HCT116 (cell line): ENCODE data around the gene ACE. TPM values are rescaled to one million over a fixed set of nuclear protein-coding genes. Genes with fewer than 3 reads are reported as not detected.

ENCODE experiments used
- ATAC-seq: fragments of 200-7000 bp; cut with Tn5 transposase; 2 replicates; pipeline ENCODE4 v1.9.1; 2020; ENCODE audit warnings: mild to moderate bottlenecking, moderate library complexity
- BruUV-seq: library from RNA; stranded (reverse); fragments of 400-500 nt; replicated peaks from 2 replicates; lab custom pipeline; 2021; lab: Mats Ljungman, UMichigan
- CTCF ChIA-PET: fragments of 300-600 bp; sonication (Branson Sonifier 250); formaldehyde crosslinking; loops from one replicate; lab custom pipeline; 2021; ENCODE audit warnings: antibody characterized with exemption; lab: Charles Lee
- POLR2A ChIA-PET: fragments of 300-600, 350-600 bp; sonication (Branson Sonifier 250); formaldehyde crosslinking; loops from one replicate; lab custom pipeline; 2021; ENCODE audit warnings: antibody characterized with exemption; lab: Charles Lee
- RAD21 ChIA-PET, 2 experiments: fragments of 300-600 bp; sonication (Branson Sonifier 250); formaldehyde crosslinking; loops; one replicate each; lab custom pipeline; 2023; ENCODE audit warnings: low total read pairs in 2 of 2; ENCODE audit not compliant: uncharacterized antibody in 2 of 2, unreplicated experiment in 2 of 2, low non-redundant PET in 1 of 2; lab: Charles Lee
- DNase-seq: peaks from one replicate; pipeline ENCODE4 v3.0.0-alpha.2; 2010; ENCODE audit warnings: low read depth, low spot score
- H2AFZ ChIP-seq: fragments of 200-600 bp; shearing (Covaris generic), sonication (generic); 2 replicates; pipeline ENCODE4 v1.6.1; 2017; ENCODE audit warnings: low read depth, mixed run types, mixed read lengths, antibody characterized with exemption, low read length; ENCODE audit not compliant: poor library complexity, severe bottlenecking
- H3K27ac ChIP-seq: 2 replicates; pipeline ENCODE4 v1.5.1; 2012; ENCODE audit warnings: low read depth, low read length
- H3K27me3 ChIP-seq: fragments of 200-600 bp; sonication (generic); 2 replicates; pipeline ENCODE4 v1.6.1; 2016; ENCODE audit warnings: mixed run types, low read length, mixed read lengths; ENCODE audit not compliant: insufficient read depth
- H3K36me3 ChIP-seq, 2 experiments: fragments of 200-500 bp in 1 of 2; fragments of 200-600 bp in 1 of 2; sonication (Bioruptor generic) in 1 of 2; sonication (generic) in 1 of 2; 2 replicates each; pipeline versions ENCODE4 v1.5.1 to v1.6.1; 2014 to 2016; ENCODE audit warnings: low read length in 2 of 2, inconsistent platforms in 1 of 2, mixed read lengths in 1 of 2, mixed run types in 1 of 2; ENCODE audit not compliant: insufficient read depth in 2 of 2, control insufficient read depth in 1 of 2
- H3K4me1 ChIP-seq, 2 experiments: fragments of 200-600 bp in 1 of 2; sonication (generic) in 1 of 2; 2 replicates each; pipeline versions ENCODE4 v1.5.1 to v1.6.1; 2012 to 2017; ENCODE audit warnings: low read length in 2 of 2, inconsistent platforms in 1 of 2, mild to moderate bottlenecking in 1 of 2, mixed read lengths in 1 of 2, mixed run types in 1 of 2, moderate library complexity in 1 of 2; ENCODE audit not compliant: insufficient read depth in 2 of 2, control insufficient read depth in 1 of 2
- H3K4me2 ChIP-seq: fragments of 200-600 bp; sonication (generic); 2 replicates; pipeline ENCODE4 v1.6.1; 2017; ENCODE audit warnings: mixed run types, low read length, mixed read lengths
- H3K4me3 ChIP-seq, 2 experiments: fragments of 200-600 bp in 1 of 2; sonication (generic) in 1 of 2; replicated peaks in 1 of 2; 2 replicates each; pipeline ENCODE4 v1.5.1; 2011 to 2016; ENCODE audit warnings: low read length in 2 of 2, control low read depth in 1 of 2, low read depth in 1 of 2, mild to moderate bottlenecking in 1 of 2, mixed read lengths in 1 of 2, mixed run types in 1 of 2
- H3K79me2 ChIP-seq: fragments of 200-600 bp; sonication (generic); 2 replicates; pipeline ENCODE4 v1.6.1; 2017; ENCODE audit warnings: mild to moderate bottlenecking, mixed run types, low read length, moderate library complexity, mixed read lengths; ENCODE audit not compliant: insufficient read depth
- H3K9ac ChIP-seq: fragments of 200-600 bp; sonication (generic); 2 replicates; pipeline ENCODE4 v1.6.1; 2016; ENCODE audit warnings: low read length, mixed read lengths
- H3K9me2 ChIP-seq: fragments of 200-600 bp; sonication (generic), shearing (Covaris generic); 2 replicates; pipeline ENCODE4 v1.6.1; 2017; ENCODE audit warnings: mixed run types, mild to moderate bottlenecking, moderate library complexity; ENCODE audit not compliant: insufficient read depth
- H3K9me3 ChIP-seq, 2 experiments: fragments of 200-500 bp in 1 of 2; fragments of 200-600 bp in 1 of 2; sonication (Bioruptor generic) in 1 of 2; sonication (generic) in 1 of 2; 2 replicates each; pipeline ENCODE4 v1.6.1; 2014 to 2017; ENCODE audit warnings: low read length in 2 of 2, mixed read lengths in 2 of 2, inconsistent platforms in 1 of 2, low read depth in 1 of 2, mild to moderate bottlenecking in 1 of 2, mixed run types in 1 of 2, moderate library complexity in 1 of 2; ENCODE audit not compliant: control insufficient read depth in 1 of 2, insufficient read depth in 1 of 2
- H4K20me1 ChIP-seq: fragments of 200-600 bp; sonication (generic), shearing (Covaris generic); 2 replicates; pipeline ENCODE4 v1.6.1; 2017; ENCODE audit warnings: mixed run types, mild to moderate bottlenecking, moderate library complexity; ENCODE audit not compliant: insufficient read depth
- CBX3 ChIP-seq: IDR thresholded peaks from 2 replicates; pipeline ENCODE4 v1.6.1; 2012; ENCODE audit warnings: low read depth
- EGR1 ChIP-seq: IDR thresholded peaks from 2 replicates; pipeline ENCODE4 v1.6.1; 2012; ENCODE audit warnings: low read depth
- ELF1 ChIP-seq: IDR thresholded peaks from 2 replicates; pipeline ENCODE4 v1.6.1; 2012; ENCODE audit warnings: low read depth, borderline replicate concordance
- EZH2phosphoT487 ChIP-seq: fragments of 200-600 bp; IDR thresholded peaks from 2 replicates; pipeline ENCODE4 v1.6.1; 2018; ENCODE audit warnings: antibody characterized with exemption, borderline replicate concordance
- FOSL1 ChIP-seq: IDR thresholded peaks from 2 replicates; pipeline ENCODE4 v1.6.1; 2012; ENCODE audit warnings: low read depth
- JUND ChIP-seq: IDR thresholded peaks from 2 replicates; pipeline ENCODE4 v1.6.1; 2012
- SIN3A ChIP-seq: IDR thresholded peaks from 2 replicates; pipeline ENCODE4 v1.6.1; 2012; ENCODE audit warnings: low read depth
- SP1 ChIP-seq: IDR thresholded peaks from 2 replicates; pipeline ENCODE4 v1.6.1; 2012; ENCODE audit warnings: low read depth
- TCF7L2 ChIP-seq: IDR thresholded peaks from 2 replicates; pipeline ENCODE4 v1.7.0; 2011; ENCODE audit warnings: borderline replicate concordance, inconsistent platforms; ENCODE audit not compliant: insufficient read depth, insufficient read length; ENCODE audit errors: extremely low read depth
- ZBTB33 ChIP-seq: IDR thresholded peaks from 2 replicates; pipeline ENCODE4 v1.6.1; 2011; ENCODE audit warnings: mild to moderate bottlenecking, low read length, moderate library complexity; ENCODE audit not compliant: insufficient replicate concordance; ENCODE audit errors: extremely low read depth
- ZFX ChIP-seq: fragments of 450-650 bp; IDR thresholded peaks from 2 replicates; pipeline ENCODE4 v1.6.1; 2017
- ZNF274 ChIP-seq: fragments of 200-500 bp; sonication (Bioruptor generic); IDR thresholded peaks from 2 replicates; pipeline ENCODE4 v1.6.1; 2014; ENCODE audit warnings: mild to moderate bottlenecking, low read depth, low read length, inconsistent platforms
- intact Hi-C: fragments of 100-400 bp; cut with micrococcal nuclease; formaldehyde crosslinking; loops from 2 replicates; pipeline ENCODE4 v1.10.0; 2022
- total RNA-seq: library from RNA; stranded (reverse); gene quantifications from one replicate; pipeline ENCODE4 v1.2.1, GENCODE V29; 2021; ENCODE audit not compliant: unreplicated experiment
- TF ChIP-seq, protein P1 (sequence below), 3 experiments: fragments of 200-600 bp in 1 of 3; sonication (generic) in 1 of 3; IDR thresholded peaks in 2 of 3; conservative IDR thresholded peaks in 1 of 3; 2 replicates each; pipeline ENCODE4 v1.5.1; 2012 to 2017; ENCODE audit warnings: low read depth in 2 of 3, low read length in 2 of 3, antibody characterized with exemption in 1 of 3, borderline replicate concordance in 1 of 3, control low read depth in 1 of 3, mild to moderate bottlenecking in 1 of 3, mixed read lengths in 1 of 3, mixed run types in 1 of 3, moderate library complexity in 1 of 3; ENCODE audit not compliant: insufficient read depth in 1 of 3
- TF ChIP-seq, protein P2 (sequence below): IDR thresholded peaks from 2 replicates; pipeline ENCODE4 v1.6.1; 2012

ACE gene
- total RNA-seq, 1 experiment from 2014 or later, result 7.7 TPM

- intact Hi-C loops, result no loop called here
- no TSS peak for BruUV-seq
- Histone ChIP-seq H3K4me1 (peaks cover 9 to 36% of the 10 kb centered on the region in 2 experiments), H3K4me2 (no peak overlapping the region), H3K9ac (no peak overlapping the region), H4K20me1 (no peaks in the 10 kb centered on the region), H2AFZ (no peak overlapping the region), H3K27ac (no peak overlapping the region), H3K36me3 (no peaks in the 10 kb centered on the region), H3K4me3 (no peak overlapping the region), H3K9me2 (no peaks in the 10 kb centered on the region), H3K79me2 (no peaks in the 10 kb centered on the region), H3K9me3 (no peaks in the 10 kb centered on the region), H3K27me3 (no peaks in the 10 kb centered on the region)
- no peak for DNase-seq
- RAD21 ChIA-PET, result no interaction called here
- CTCF ChIA-PET, result interaction anchor here (0.7 kb wide), 1 partner anchor 28 kb away, joined by 4 read pairs; no protein-coding TSS in a partner anchor
- ATAC-seq, result no peak
- POLR2A ChIA-PET, result no interaction called here
- TF ChIP-seq ZBTB33, result no peak
- peak; percentile 17 for TF ChIP-seq TCF7L2
Measured at GRCh38 chr17:63450551-63450950, 26.3 kb upstream of the ACE start.

DNA sequence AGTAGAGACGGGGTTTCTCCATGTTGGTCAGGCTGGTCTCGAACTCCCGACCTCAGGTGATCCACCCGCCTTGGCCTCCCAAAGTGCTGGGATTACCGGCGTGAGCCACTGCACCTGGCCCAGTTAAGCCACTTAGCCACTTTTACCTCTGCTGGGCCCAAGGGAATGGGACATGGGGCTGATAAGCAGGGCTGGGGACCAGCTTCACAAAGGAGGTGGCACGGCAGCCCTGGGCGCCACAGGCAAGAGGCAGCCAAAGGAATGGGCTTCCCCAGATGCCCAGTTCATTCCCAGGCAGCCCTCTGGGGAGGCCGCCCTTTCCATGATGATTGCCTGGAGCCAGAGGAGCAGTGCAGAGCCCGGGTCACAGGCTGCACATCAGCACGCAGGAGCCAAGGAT lies 25.7 kb upstream of the ACE start:
- Histone ChIP-seq H3K27me3 (no peaks in the 10 kb centered on the region), H4K20me1 (no peaks in the 10 kb centered on the region), H3K4me2 (no peak overlapping the region), H3K9me3 (no peaks in the 10 kb centered on the region), H3K27ac (no peak overlapping the region), H3K9ac (no peak overlapping the region), H2AFZ (no peak overlapping the region), H3K4me1 (peaks cover 9 to 35% of the 10 kb centered on the region in 2 experiments), H3K4me3 (no peak overlapping the region), H3K9me2 (no peaks in the 10 kb centered on the region), H3K79me2 (no peaks in the 10 kb centered on the region), H3K36me3 (no peaks in the 10 kb centered on the region)
- intact Hi-C loops, result no loop called here
- no peak for DNase-seq
- ATAC-seq, result no peak
- ChIA-PET RAD21 (no interaction called here), CTCF (no interaction called here), POLR2A (interaction anchor here (1.6 kb wide), 1 partner anchor 10 kb away, joined by 3 read pairs; no protein-coding TSS in a partner anchor)
- BruUV-seq, result no TSS peak
- TF ChIP-seq SP1 (no peak), SIN3A (no peak), ZBTB33 (no peak), TCF7L2 (no peak), ZNF274 (no peak), EGR1 (no peak), ELF1 (no peak), JUND (no peak), EZH2phosphoT487 (no peak), FOSL1 (no peak), ZFX (no peak), CBX3 (no peak)
- TF ChIP-seq, protein P1, sequence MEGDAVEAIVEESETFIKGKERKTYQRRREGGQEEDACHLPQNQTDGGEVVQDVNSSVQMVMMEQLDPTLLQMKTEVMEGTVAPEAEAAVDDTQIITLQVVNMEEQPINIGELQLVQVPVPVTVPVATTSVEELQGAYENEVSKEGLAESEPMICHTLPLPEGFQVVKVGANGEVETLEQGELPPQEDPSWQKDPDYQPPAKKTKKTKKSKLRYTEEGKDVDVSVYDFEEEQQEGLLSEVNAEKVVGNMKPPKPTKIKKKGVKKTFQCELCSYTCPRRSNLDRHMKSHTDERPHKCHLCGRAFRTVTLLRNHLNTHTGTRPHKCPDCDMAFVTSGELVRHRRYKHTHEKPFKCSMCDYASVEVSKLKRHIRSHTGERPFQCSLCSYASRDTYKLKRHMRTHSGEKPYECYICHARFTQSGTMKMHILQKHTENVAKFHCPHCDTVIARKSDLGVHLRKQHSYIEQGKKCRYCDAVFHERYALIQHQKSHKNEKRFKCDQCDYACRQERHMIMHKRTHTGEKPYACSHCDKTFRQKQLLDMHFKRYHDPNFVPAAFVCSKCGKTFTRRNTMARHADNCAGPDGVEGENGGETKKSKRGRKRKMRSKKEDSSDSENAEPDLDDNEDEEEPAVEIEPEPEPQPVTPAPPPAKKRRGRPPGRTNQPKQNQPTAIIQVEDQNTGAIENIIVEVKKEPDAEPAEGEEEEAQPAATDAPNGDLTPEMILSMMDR (IDR thresholded peaks at IDR 0.05 in 2 of 3, conservative IDR thresholded peaks at IDR 0.05 in 1 of 3; ENCODE audit: borderline replicate concordance in 1 of 3, insufficient read depth in 1 of 3, low read depth in 2 of 3, low read length in 2 of 3), result no peak
- TF ChIP-seq, protein P2, sequence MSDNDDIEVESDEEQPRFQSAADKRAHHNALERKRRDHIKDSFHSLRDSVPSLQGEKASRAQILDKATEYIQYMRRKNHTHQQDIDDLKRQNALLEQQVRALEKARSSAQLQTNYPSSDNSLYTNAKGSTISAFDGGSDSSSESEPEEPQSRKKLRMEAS, result no peak
